NCI-H82 (cell line): ENCODE results near the gene TBXAS1.

ENCODE experiments used
- DNase-seq: peaks from one replicate; lab custom pipeline; 2025; lab: John Stamatoyannopoulos, UW

The TBXAS1 gene

DNA sequence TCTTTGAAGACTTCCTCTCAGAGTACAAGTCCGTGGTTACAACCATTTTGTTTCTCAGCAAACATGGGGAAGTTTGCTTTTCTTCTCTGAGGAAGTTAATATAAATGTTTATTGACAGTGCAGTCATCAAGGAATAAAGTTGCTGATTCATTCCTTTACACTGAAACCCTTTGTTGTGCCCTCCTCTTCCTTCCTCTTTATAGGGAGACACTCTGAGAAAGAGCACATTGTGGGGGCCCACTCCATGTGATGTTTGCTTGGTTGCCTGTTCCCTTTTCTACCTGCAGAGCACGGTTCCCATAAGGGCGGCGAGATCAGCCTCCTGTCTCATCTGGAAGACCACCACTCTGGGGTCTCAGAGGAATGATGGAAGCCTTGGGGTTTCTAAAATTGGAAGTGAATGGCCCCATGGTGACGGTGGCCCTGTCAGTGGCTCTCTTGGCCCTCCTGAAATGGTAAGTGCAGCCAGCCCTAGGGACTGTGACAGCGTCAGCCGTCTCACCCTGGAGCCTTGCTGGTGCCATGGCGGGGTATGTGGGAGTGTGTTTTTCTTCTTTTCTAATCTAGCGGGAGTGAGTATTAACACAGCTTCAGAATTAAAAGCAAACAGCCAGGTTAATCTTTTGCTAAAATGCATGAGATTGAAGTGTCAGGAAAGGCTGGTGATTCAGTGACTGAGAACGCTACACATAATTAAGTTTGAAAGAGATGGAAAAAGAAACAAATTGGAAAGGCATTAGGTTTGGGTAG, at the start of gene TBXAS1:
TBXAS1 (plus strand) TSS at position 240 of the 750 bp plus-strand sequence; CDS start at position 367, 127 bp downstream.
- no peak for DNase-seq

DNA sequence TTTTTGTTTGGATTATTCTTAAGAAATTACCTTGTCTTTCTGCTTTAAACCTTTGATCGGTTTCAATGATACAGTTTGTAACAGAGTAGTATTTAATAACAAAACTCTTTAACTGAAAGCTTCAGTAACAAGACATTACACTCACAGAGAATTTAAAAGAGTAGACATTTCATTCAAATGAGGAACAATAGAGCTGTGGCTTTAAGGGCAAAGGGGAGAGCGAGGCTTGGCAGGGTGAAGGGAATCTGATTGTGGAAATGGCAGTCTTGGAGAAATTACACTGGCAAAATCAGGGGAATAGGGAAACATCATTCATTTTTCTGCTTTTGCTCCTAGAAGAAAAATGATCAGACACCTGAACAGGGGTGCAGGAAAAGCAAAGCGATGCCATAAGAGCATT, 46.1 kb upstream of the TBXAS1 start:
- DNase-seq: no peak

DNA sequence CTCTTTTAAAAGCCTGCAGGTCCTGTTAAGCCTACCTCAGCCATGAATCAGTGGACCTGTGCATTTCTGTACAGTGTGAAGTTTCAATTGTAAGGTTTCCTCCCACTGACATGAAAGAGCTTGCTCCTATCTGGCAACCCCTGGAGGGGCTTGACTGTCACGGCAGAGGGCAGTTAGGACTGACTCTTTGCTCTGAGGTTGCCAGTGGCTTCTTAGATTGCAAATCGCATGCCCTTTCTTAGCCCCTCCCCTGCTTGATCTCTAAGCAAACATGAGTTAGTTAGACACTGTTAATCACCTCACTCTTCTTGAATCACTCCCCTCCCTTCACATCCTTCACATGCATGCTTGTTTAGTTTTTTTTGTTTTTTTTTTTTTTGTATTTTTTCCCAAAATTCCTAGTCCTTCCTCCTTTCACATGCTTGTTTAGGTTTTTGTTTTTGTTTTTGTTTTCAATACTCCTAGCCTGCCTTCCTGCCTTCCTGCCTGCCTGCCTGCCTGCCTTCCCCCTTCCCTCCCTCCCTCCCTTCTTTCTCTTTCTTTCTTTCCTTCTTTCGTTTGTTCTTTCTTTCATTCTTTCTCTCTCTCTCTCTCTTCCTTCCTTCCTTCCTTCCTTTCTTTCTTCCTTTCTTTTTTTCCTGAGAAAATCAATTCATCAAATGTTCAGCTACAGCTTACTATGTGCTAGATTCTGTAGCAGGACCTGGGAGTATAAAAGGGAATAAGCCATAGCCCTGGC, 45.2 kb upstream of the TBXAS1 start:
- DNase-seq: peak; percentile 79

DNA sequence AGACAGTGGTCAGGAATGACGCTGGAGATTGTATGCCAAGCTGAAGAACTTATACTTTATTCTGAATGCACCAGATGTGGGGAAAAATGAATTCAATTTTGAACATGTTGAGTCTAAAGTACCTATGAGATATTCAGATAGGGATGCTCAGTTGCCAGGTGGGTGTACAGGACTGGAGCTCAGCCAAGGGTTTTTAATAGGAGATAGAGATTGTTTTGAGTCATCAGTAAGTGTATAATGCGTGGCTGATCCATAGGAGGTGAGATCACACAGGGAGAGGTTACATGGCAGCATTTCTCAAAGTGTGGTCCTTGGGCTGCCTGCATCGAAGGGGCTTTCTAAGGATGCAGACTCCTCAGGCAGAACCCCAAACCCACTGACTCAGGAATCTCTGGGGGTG, 44.4 kb upstream of the TBXAS1 start:
- DNase-seq: no peak

DNA sequence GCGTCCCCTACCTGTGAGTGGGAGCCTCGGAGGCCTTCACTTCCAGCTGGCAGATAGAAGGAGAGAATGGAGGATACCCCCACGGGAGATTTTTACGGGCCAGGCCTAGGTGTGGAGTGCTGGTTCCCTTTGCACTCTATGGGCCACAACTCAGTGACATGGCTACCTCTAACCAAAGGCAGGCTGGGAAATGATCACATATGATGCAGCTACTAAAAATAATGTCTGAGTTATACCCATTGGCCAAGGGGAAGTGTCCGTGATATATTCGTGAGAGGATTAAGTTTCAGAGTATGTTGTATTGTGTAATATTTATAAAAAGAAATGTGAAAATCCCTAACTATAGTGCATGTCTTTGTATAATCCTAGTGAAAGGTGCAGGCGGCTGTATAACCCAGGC, 37.7 kb upstream of the TBXAS1 start:
- no peak for DNase-seq

DNA sequence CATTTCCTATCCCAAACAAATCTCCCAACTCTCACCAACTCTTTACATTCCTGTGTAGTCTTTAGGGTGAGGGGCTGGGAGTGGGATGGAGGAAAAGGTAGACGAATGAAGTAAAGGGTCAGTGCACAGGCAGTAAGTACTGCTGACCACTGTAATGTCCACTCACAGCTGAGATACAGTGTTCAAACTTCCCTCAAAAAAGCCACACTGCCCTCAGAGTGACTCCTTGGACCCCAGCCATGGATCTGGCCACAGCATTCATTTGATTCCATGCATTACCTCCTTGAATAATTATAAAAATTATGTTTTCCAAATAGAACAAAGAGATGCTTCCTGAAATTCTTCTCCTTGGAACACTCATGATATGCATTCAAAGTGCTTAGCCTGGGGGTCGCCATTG, 31.5 kb upstream of the TBXAS1 start:
- DNase-seq: no peak

DNA sequence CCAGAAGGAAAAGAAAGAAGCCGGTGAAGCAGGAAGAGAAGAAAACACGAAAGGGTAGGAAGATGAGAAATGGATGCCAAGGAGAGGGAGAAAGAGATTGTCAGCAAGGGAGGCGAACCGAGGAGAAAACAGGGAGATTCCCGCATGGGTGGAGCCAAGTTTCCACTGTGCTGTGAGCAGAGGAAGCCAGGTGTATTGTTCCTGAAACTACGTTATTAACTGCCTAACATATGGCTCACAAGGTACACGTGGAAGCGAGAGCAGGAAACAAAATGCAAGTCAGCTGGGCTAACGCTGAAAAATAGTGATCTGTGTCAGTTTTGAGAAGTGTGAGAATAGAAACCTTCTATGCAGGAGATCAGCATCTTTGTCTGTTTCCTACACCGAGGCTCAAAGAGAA, 30.8 kb upstream of the TBXAS1 start:
- no peak for DNase-seq

DNA sequence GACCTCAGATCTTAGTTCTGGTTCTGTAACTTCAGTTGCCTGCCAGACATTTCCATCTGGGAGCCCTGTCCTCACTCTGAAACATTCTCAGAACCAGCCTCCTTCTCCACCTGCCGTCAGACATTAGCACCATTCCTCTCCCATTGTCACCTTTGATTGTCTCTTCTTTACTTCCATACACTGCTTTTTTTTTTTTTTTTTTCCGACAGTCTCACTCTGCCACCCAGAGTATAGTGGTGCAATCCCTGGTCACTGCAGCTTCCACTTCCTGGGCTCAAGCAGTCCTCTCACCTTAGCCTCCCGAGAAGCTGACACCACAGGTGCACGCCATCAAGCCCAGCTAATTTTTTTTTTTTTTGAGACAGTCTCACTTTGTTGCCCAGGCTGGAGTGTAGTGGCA, 30.2 kb upstream of the TBXAS1 start:
- no peak for DNase-seq

DNA sequence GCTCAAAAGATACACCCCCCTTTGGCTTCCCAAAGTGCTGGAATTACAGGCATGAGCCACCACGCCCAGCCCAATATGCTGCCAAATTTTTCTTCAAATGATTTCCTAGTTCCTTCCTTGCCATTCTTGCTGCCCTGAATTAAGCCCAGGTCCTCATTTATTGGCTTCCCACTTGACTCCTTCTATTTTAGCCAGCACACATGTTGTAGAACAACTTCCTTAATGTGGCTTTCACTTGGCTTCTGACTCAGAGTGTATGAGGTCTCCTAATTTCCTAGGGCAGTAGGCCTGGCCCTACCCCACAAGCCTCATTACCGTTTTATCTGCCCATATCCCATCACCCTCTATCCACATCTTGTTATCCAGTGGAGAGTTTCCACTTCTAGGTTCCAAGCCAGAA, 29.5 kb upstream of the TBXAS1 start:
- no peak for DNase-seq

DNA sequence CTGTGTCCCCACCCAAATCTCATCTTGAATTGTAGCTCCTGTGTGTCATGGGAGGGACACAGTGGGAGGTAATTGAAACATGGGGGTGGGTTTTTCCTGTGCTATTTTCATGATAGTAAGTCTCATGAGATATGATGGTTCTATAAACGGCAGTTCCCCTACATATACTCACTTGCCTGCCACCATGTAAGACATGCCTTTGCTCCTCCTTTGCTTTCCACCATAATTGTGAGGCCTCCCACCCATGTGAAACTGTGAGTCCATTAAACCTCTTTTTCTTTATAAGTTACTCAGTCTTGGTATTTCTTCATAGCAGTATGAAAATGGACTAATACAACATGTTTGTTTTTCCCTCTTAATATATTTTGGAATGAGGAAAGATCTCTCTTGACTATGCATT, 24.5 kb upstream of the TBXAS1 start:
- DNase-seq: no peak

DNA sequence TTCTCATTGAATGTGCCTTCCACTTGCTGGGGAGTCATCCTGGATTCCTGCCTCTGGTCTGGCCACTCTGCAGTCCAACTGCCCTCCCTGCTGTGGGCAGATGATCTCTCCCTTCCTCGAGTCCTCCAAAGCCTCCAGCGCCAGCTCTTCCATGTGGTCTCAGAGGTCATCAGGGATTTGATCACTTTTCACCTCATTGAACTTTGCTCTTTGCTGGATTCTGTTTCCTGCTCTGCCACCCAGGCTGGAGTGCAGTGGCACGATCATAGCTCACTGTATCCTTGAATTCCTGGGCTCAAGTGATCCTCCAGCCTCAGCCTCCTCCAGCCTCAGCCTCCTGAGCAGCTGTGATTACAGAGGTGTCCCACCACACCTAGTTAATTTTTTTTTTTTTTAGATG, 22.1 kb upstream of the TBXAS1 start:
- DNase-seq: no peak

DNA sequence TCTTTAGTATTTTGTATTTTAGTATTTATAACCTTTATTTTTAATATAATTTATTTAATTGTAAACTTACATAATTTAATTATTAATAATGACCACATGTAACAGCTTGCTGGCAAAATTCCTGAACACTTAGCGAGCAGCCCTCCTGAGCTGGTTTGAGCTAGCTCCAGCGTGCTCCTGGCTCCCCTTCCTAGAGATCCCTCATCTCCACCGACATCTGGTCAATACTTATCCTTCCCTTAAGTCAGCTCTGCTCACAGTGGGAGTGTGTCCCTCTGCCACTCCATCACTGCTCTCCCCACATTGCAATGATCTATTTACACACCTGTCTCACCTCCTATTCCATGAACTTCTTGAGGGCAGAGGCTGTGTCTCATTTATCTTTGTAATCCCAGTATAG, 20.6 kb upstream of the TBXAS1 start:
- peak; percentile 38 for DNase-seq

DNA sequence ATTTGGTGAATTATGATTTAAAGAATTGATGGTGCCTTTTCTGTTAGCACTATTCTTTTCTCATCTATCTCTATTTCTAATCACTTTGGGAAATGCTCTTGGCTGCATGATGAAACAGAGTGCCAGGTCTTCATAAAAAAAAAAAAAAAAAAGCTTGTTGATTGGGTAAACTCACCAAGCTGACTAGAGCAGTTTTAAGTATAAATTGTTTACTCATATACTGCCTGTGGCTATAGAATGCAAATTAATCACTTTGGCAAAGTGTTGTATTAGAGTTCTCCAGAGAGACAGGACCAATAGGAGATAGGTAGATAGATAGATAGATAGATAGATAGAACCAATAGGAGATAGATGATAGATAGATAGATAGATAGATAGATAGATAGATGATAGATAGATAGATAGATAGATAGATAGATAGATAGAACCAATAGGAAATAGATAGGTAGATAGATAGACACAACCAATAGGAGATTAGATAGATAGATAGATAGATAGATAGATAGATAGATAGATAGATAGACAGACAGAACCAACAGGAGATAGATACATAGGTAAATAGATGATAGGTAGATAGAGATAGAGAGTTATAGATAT, 20.1 kb upstream of the TBXAS1 start:
- DNase-seq: no peak

DNA sequence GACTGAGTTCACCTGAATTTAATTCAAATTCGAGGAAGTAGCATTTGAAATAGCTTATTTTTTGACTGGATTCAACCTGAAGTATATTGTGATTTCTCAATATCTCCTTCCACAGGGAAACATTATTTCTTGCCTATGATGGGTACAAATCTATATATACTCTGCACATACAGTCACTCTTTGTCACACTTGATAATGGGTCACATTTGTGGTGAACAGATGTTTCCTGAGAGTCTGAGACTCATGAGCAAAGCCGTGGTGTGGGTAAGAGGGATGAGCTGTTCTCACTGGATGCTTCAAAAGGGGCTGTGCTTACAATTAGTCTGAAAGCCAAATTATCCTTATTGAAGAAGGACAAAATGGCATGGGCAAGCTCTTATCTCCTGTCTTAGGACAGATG, 18.0 kb upstream of the TBXAS1 start:
- DNase-seq: peak; percentile 17

DNA sequence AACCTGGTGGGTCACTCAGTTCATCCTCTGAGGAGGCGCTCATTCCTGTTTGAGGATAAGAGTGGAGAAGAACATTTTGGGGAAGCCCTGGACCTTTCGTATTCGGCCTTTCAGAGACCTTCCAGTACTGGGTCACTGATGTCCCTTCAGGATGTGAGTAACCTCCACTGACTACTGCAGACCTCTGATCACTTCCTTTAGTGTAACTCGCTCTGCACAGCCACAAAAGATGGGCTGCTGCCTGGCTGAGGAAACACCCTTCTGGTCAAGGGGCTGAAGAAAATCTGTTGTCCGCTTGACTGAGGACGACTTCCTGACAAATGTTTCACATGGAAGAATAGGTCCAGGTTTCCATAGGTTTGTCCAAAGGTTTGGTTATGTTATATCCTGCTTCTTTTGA, 15.9 kb upstream of the TBXAS1 start:
- DNase-seq: no peak

DNA sequence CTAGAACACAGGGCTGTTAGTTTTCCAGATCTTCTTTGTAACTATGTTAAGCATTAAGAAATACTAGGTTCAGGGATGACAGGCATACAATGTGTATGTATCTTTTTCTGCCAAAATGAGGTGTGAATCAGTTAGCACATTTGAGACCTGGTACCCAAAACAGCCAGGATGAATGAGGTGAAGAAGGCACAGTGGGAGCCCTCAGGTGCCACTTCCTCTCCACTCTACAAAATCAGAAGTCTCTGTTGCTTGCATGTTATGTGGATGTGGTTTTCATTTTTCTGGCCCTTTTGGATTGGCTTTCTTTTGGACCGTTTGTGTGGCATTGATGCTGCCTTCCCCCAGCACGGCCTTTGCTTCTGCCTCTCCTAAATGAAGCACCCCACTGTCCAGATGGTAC, 15.4 kb upstream of the TBXAS1 start:
- no peak for DNase-seq

DNA sequence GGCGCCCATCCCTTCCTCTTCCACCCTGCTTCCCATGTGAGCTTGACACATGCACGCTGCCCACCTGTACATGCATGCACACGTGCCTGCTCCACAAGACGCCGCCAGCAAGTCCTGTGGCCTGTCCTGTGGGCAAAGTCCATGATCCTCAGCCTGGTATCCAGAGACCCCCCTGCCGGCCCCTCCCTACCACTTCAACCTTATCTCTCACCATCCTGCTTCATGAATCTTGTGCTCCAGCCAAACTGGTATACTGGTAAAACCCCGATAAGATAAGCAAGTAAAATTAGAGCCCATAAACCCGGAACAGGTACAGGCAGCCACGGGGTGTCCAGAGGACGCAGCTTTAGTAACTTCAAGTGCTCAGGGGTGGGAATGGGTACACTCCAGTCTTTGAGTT, 11.8 kb upstream of the TBXAS1 start:
- DNase-seq: no peak

DNA sequence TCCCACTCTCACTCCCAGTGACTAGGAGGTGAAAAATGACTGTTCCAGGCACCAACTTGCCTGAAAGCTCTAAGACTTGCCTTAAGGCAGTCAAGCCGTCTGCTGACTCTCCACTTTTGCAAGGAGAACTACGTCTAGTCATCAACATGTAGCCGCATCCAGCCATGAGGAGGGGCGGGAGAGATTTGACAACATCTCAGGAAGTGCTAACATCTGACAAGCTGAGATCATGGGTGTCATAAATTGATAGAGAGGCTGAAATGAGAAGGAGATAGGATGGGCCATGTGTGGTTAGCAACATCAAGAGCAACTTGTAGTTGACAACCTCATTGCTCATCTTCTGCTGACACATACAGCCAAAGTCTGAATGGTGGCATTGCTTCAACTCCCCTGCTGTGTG, 9.0 kb upstream of the TBXAS1 start:
- DNase-seq: no peak

DNA sequence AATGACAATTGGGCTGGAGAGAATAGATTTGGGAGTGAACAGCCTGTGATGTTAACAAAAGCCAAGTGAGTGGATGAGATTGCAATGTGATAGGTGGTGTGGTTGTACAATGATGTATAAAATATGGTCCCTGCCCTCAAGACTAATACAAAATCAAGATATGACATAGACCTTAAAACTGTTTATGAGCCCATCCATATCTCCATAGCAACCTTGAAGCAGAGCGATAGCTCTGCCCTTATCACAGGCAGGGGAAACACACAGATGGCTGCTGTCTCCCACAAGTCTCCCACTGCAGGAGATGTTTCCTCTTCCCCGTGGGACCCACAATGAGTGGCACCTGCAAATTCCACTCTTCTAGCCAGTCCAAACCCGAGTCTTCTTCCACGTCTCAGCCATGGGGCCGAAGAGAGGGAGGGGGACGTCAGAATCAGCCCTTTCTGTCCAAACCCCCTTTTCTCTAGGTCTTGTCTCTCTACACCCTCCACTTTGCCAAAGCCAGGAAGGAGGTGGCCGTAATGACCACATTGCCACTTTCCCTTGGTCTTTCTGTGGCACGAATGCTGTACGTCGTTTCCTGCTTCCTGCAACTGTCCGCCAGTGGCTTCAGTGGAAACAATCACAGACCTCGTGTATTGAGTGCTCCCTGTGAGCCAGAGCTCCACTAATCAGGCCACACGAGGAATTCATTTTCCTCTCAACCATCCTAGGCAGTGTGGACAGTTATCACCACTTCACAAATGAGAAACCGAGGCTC, 7.5 kb upstream of the TBXAS1 start:
- DNase-seq: no peak

DNA sequence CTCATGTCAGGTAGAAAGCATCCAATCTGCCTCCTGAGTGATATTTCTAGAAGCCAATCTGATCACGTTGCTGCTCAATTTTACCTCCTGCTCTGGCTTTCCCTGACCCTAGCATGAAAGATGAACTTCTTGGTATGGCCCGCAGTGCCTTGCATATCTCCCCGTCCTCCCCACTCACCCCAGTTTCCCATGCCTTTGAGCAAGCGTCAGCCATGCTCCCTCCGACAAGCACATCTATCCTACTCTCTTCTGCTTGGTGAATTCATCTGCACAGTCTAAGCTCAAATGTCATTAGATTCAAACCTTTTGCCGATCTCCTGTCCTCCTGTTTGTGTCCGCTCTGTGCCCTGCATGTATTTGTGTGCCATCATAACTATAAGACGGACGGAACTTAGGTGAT, 6.2 kb upstream of the TBXAS1 start:
- DNase-seq: no peak

DNA sequence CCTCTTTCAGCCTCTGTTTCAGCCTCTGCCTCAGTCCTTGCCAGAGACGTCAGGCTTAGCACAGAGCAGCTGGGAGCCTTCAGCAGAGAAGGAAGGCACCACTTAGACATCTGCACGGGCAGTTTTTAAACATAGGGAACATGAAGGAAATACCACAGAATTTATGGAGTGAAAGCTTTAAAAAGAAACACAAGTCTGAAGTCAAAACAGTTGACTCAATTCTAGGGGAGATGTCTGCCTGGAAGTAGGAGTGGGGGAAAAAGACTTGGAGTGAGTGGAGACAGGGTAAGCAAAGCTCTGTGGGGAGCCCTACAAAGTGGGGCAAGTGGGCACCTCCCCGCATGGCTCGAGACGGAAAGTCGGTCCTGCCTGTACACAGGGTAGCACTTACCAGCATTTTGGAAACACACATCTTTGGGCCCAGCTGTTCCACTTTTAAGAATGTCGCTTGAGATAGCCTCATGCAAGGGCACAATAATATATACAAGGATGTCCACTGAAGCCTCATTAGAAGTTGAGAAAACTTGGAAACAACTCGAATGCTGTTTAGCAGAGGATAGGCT, 5.0 kb upstream of the TBXAS1 start:
- DNase-seq: no peak

DNA sequence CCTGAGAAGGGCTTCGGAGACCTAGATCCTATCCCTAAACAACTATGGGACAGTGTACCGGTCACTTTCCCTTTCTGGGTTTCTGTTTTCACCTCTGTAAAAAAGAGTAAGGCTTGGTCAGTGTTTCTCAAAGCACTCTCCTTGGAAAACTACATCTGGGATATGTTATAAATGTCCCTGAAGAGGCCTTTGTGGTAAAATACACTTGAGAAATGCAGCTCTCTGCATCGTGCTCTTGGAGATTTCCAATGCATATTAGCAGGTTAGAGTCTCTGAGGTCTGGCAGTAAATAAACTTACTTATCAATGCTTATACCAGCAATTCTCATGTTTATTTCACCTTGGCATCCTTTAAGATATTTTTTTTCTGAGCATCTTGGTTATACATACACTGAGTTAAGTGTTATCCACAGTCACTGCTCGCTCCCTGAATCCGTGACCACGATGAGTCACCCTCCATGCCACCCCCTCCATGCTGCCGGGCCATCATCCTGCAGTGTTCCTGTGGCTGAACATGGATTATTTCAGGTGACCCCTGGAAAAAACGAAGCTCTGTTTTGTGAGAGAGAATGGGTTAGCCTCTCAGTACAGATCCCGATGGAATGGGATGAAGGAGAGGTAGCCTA, 3.3 kb upstream of the TBXAS1 start:
- no peak for DNase-seq
